HEK293 (cell line): Measurements from ENCODE around the gene ZNF69.

Experiments used
- BCL11A ChIP-seq: fragments of 450-650 bp; formaldehyde crosslinking; IDR thresholded peaks from 2 replicates; pipeline ENCODE4 v1.5.1; 2016; ENCODE audit warnings: low read depth, missing biosample characterization, missing genetic modification characterization
- CTCF ChIP-seq: fragments of 450-650 bp; formaldehyde crosslinking; IDR thresholded peaks from 2 replicates; pipeline ENCODE4 v1.5.1; 2016; ENCODE audit warnings: missing biosample characterization, missing genetic modification characterization
- GLI4 ChIP-seq: fragments of 450-650 bp; formaldehyde crosslinking; IDR thresholded peaks from 2 replicates; pipeline ENCODE4 v1.5.1; 2016; ENCODE audit warnings: missing biosample characterization, missing genetic modification characterization
- OVOL3 ChIP-seq: fragments of 450-650 bp; formaldehyde crosslinking; IDR thresholded peaks from 2 replicates; pipeline ENCODE4 v1.5.1; 2016; ENCODE audit warnings: missing biosample characterization, missing genetic modification characterization
- SETDB1 ChIP-seq: IDR thresholded peaks from one replicate; pipeline ENCODE4 v1.6.1; 2017; ENCODE audit warnings: mild to moderate bottlenecking, low read length, moderate library complexity, mixed read lengths; ENCODE audit not compliant: insufficient read length
- ZNF114 ChIP-seq: fragments of 450-650 bp; formaldehyde crosslinking; IDR thresholded peaks from 2 replicates; pipeline ENCODE4 v1.5.0; 2017; ENCODE audit warnings: missing biosample characterization, missing genetic modification characterization
- ZNF274 ChIP-seq, 2 experiments: fragments of 200-500 bp in 1 of 2; fragments of 450-650 bp in 1 of 2; sonication (Bioruptor generic) in 1 of 2; formaldehyde crosslinking in 1 of 2; IDR thresholded peaks; 2 replicates each; pipeline versions ENCODE4 v1.5.1 to v1.6.1; 2014 to 2016; ENCODE audit warnings: borderline replicate concordance in 1 of 2, inconsistent platforms in 1 of 2, low read length in 1 of 2, missing biosample characterization in 1 of 2, missing genetic modification characterization in 1 of 2
- ZNF366 ChIP-seq: fragments of 450-650 bp; formaldehyde crosslinking; conservative IDR thresholded peaks from 2 replicates; pipeline ENCODE4 v1.5.1; 2016; ENCODE audit warnings: missing biosample characterization, missing genetic modification characterization
- ZNF449 ChIP-seq: fragments of 450-650 bp; formaldehyde crosslinking; IDR thresholded peaks from 2 replicates; pipeline ENCODE4 v1.5.1; 2017; ENCODE audit warnings: missing biosample characterization, mild to moderate bottlenecking, missing genetic modification characterization, moderate library complexity
- ZNF510 ChIP-seq: fragments of 450-650 bp; formaldehyde crosslinking; IDR thresholded peaks from 2 replicates; pipeline ENCODE4 v1.5.1; 2018; ENCODE audit warnings: mild to moderate bottlenecking, missing genetic modification characterization, missing biosample characterization; ENCODE audit not compliant: insufficient replicate concordance
- ZNF701 ChIP-seq: fragments of 450-650 bp; formaldehyde crosslinking; IDR thresholded peaks from 2 replicates; pipeline ENCODE4 v1.5.1; 2016; ENCODE audit warnings: missing biosample characterization, missing genetic modification characterization

GRCh38 chr19:11880598-11880997 is 7.0 kb upstream of the ZNF69 start:
- TF ChIP-seq ZNF510: no peak
- no peak for TF ChIP-seq ZNF274 (IDR thresholded peaks at IDR 0.05; ENCODE audit: low read length)
- no peak for TF ChIP-seq ZNF274 (tag by site-specific recombination; IDR thresholded peaks at IDR 0.05; ENCODE audit: borderline replicate concordance)
- no peak for TF ChIP-seq ZNF366 (tag by site-specific recombination)
- TF ChIP-seq OVOL3 (tag by site-specific recombination): no peak
- no peak for TF ChIP-seq BCL11A (tag by site-specific recombination)
- TF ChIP-seq ZNF701 (tag by site-specific recombination): no peak
- TF ChIP-seq CTCF (tag by site-specific recombination): no peak
- TF ChIP-seq SETDB1: no peak
- TF ChIP-seq ZNF114 (tag by site-specific recombination): no peak
- no peak for TF ChIP-seq ZNF449 (tag by site-specific recombination)
- no peak for TF ChIP-seq GLI4 (tag by site-specific recombination)
